Upper lobe of right lung (tissue), 1 donor: ENCODE measurements around the gene PSMB10. TPM values are rescaled to one million over a fixed set of nuclear protein-coding genes. Genes with fewer than 3 reads are reported as not detected.

Source experiments
- ATAC-seq: fragments of 200-7000 bp; cut with Tn5 transposase; one replicate; pipeline ENCODE4 v1.9.1; 2020; ENCODE audit warnings: mild to moderate bottlenecking, moderate library complexity
- DNase-seq: peaks from one replicate; pipeline ENCODE4 v3.0.0-alpha.2; 2020
- H3K27ac ChIP-seq: fragments of 200-600 bp; one replicate; pipeline ENCODE4 v1.8.0; 2022
- H3K27me3 ChIP-seq: fragments of 200-600 bp; one replicate; pipeline ENCODE4 v1.8.0; 2022; ENCODE audit warnings: mild to moderate bottlenecking
- H3K36me3 ChIP-seq: fragments of 200-600 bp; one replicate; pipeline ENCODE4 v1.8.0; 2022
- H3K4me1 ChIP-seq: fragments of 200-600 bp; one replicate; pipeline ENCODE4 v1.8.0; 2022
- H3K4me3 ChIP-seq: fragments of 200-600 bp; one replicate; pipeline ENCODE4 v1.8.0; 2022; ENCODE audit warnings: mild to moderate bottlenecking
- H3K9me3 ChIP-seq: fragments of 200-600 bp; one replicate; pipeline ENCODE4 v1.8.0; 2022
- CTCF ChIP-seq: fragments of 200-600 bp; IDR thresholded peaks from one replicate; pipeline ENCODE4 v1.8.0; 2022; ENCODE audit warnings: antibody characterized with exemption
- intact Hi-C: fragments of 100-400 bp; cut with DNase I; formaldehyde crosslinking; loops from one replicate; pipeline ENCODE4 v1.11.0; 2022
- total RNA-seq: library from RNA; stranded (reverse); fragmentation: NEBNext Ultra II Directional; extraction: Animal tissue kit (Norgen Biotek cat#: 25700); gene quantifications from one replicate; pipeline ENCODE4 v1.2.1, GENCODE V29; 2021
- donor health status: DM: no; HTN: yes; CAD: no; lungs with severe emphysema.

The PSMB10 gene
- total RNA-seq, 1 donor from 2014 or later, result 71.6 TPM

- H3K27ac ChIP-seq, result no peak overlapping the region
- no peak overlapping the region for H3K4me3 ChIP-seq
- peaks cover 43% of the 10 kb centered on the region for H3K36me3 ChIP-seq
- TF ChIP-seq CTCF, result no peak
- DNase-seq, result no peak
- H3K9me3 ChIP-seq, result no peaks in the 10 kb centered on the region
- intact Hi-C loops, result no loop called here
- no peaks in the 10 kb centered on the region for H3K27me3 ChIP-seq
- no peak for ATAC-seq
- peaks cover 79% of the 10 kb centered on the region for H3K4me1 ChIP-seq
Observed at GRCh38 chr16:67964477-67965131, 28.0 kb upstream of the PSMB10 start.

- no peaks in the 10 kb centered on the region for H3K27me3 ChIP-seq
- no peak for ATAC-seq
Observed at GRCh38 chr16:67963662-67964321, 27.1 kb upstream of the PSMB10 start.

GRCh38 chr16:67963292-67963661, 26.6 kb upstream of the PSMB10 start:
- Histone ChIP-seq H3K4me3 (no peak overlapping the region), H3K36me3 (peaks cover 55% of the 10 kb centered on the region), H3K9me3 (no peaks in the 10 kb centered on the region), H3K4me1 (peaks cover 87% of the 10 kb centered on the region), H3K27ac (peak overlapping the region; percentile 30), H3K27me3 (no peaks in the 10 kb centered on the region)
- no peak for TF ChIP-seq CTCF
- intact Hi-C loops, result no loop called here
- no peak for ATAC-seq
- DNase-seq, result no peak

More at GRCh38 chr16:67963662-67964321, 27.1 kb upstream of the PSMB10 start:
- DNase-seq, result no peak
- Histone ChIP-seq H3K4me3 (no peak overlapping the region), H3K27ac (peak overlapping the region; percentile 30), H3K4me1 (peaks cover 87% of the 10 kb centered on the region), H3K9me3 (no peaks in the 10 kb centered on the region), H3K36me3 (peaks cover 50% of the 10 kb centered on the region)
- no peak for TF ChIP-seq CTCF
- intact Hi-C loops, result no loop called here

- Histone ChIP-seq H3K36me3 (peaks cover 64% of the 10 kb centered on the region), H3K4me1 (peaks cover 83% of the 10 kb centered on the region)
Observed at GRCh38 chr16:67962135-67962534, 25.5 kb upstream of the PSMB10 start.

GRCh38 chr16:67961551-67961957, 24.9 kb upstream of the PSMB10 start:
- peaks cover 77% of the 10 kb centered on the region for H3K4me1 ChIP-seq
- no peak overlapping the region for H3K4me3 ChIP-seq
- peaks cover 70% of the 10 kb centered on the region for H3K36me3 ChIP-seq
- H3K9me3 ChIP-seq, result no peaks in the 10 kb centered on the region
- TF ChIP-seq CTCF, result no peak
- H3K27ac ChIP-seq, result peak overlapping the region; percentile 58
- intact Hi-C loops, result no loop called here
- ATAC-seq, result peak; percentile 68
- H3K27me3 ChIP-seq, result no peaks in the 10 kb centered on the region
- peak; percentile 82 for DNase-seq

More at GRCh38 chr16:67962135-67962534, 25.5 kb upstream of the PSMB10 start:
- intact Hi-C loops, result no loop called here
- TF ChIP-seq CTCF, result no peak
- no peaks in the 10 kb centered on the region for H3K27me3 ChIP-seq
- H3K9me3 ChIP-seq, result no peaks in the 10 kb centered on the region
- peak overlapping the region; percentile 58 for H3K27ac ChIP-seq
- no peak overlapping the region for H3K4me3 ChIP-seq
- DNase-seq, result no peak
- no peak for ATAC-seq
